Upper lobe of left lung (tissue), 6 donors: ENCODE results near the gene PDE4B. TPM values are rescaled to one million over a fixed set of nuclear protein-coding genes. Genes with fewer than 3 reads are reported as not detected.

Experiments used
- ATAC-seq, 2 donors: fragments of 200-7000 bp; cut with Tn5 transposase; one replicate each; pipeline ENCODE4 v1.9.1; 2022; ENCODE audit warnings: mild to moderate bottlenecking in 2 of 2, moderate library complexity in 2 of 2; ENCODE audit not compliant: low FRiP score in 2 of 2
- DNase-seq, 2 donors: peaks; one replicate each; pipeline ENCODE4 v3.0.0-alpha.2; 2019 to 2020
- H3K27ac ChIP-seq, 4 donors: fragments of 200-600 bp; sonication (generic); one replicate each; pipeline ENCODE4 v1.5.1; 2016 to 2019
- H3K27me3 ChIP-seq, 4 donors: fragments of 200-600 bp; sonication (generic); one replicate each; pipeline ENCODE4 v1.5.1; 2017 to 2019
- H3K36me3 ChIP-seq, 4 donors: fragments of 200-600 bp; sonication (generic); one replicate each; pipeline ENCODE4 v1.5.1; 2016 to 2019
- H3K4me1 ChIP-seq, 4 donors: fragments of 200-600 bp; sonication (generic); one replicate each; pipeline ENCODE4 v1.5.1; 2018 to 2019
- H3K4me3 ChIP-seq, 4 donors: fragments of 200-600 bp; sonication (generic); one replicate each; pipeline ENCODE4 v1.5.1; 2017 to 2019; ENCODE audit warnings: mild to moderate bottlenecking in 2 of 4, moderate library complexity in 1 of 4
- H3K9me3 ChIP-seq, 4 donors: fragments of 200-600 bp; sonication (generic); one replicate each; pipeline ENCODE4 v1.5.1; 2018 to 2019
- CTCF ChIP-seq, 6 experiments: fragments of 450-650 bp in 4 of 6; fragments of 200-600 bp in 2 of 6; sonication (generic) in 2 of 6; IDR thresholded peaks; one replicate each; pipeline ENCODE4 v1.5.1; 2016 to 2019; ENCODE audit warnings: antibody characterized with exemption in 6 of 6
- EP300 ChIP-seq, 4 donors: sonication (generic); formaldehyde crosslinking; IDR thresholded peaks; one replicate each; pipeline ENCODE4 v1.5.1; 2017; ENCODE audit warnings: antibody characterized with exemption in 4 of 4, control low read depth in 2 of 4
- POLR2A ChIP-seq, 4 donors: fragments of 450-650 bp; IDR thresholded peaks; one replicate each; pipeline ENCODE4 v1.5.1; 2016 to 2017; ENCODE audit warnings: antibody characterized with exemption in 4 of 4, mild to moderate bottlenecking in 2 of 4
- POLR2AphosphoS5 ChIP-seq, 2 donors: sonication (generic); formaldehyde crosslinking; IDR thresholded peaks; one replicate each; pipeline ENCODE4 v1.5.1; 2017; ENCODE audit warnings: antibody characterized with exemption in 2 of 2
- WGBS, 2 donors: methylation state at CpG; one replicate each; pipeline ENCODE4 v1.1.5; 2017 to 2018; 5-methylcytosine and 5-hydroxymethylcytosine counted together
- total RNA-seq, 6 donors: library from RNA; depleted of rRNA in 4 of 6; stranded (reverse); fragments of >200 nt in 4 of 6; gene quantifications; one replicate each; pipeline versions ENCODE4 v1.1.0 to v1.2.1, GENCODE V29; 2016 to 2021
- donor health status: DM: no; HTN: no; CAD: no; lungs with moderate emphysema.
- donor health status: DM: no; HTN: yes; CAD: no; lungs with severe emphysema.

PDE4B gene
- total RNA-seq, 6 donors from 2014 or later, result 8.1 to 61.6 (median 15.9) TPM

- 60 to 79% methylated on average over 3 of the region's 3 CpGs for WGBS, 2 donors
- Histone ChIP-seq H3K27me3 (no peaks in the 10 kb centered on the region), H3K27ac (peak overlapping the region in 3 of 4 donors; percentile 16 to 68 (median 62)), H3K36me3 (no peaks in the 10 kb centered on the region), H3K9me3 (no peaks in the 10 kb centered on the region), H3K4me1 (peaks cover 51 to 71% (median 59%) of the 10 kb centered on the region in 4 donors), H3K4me3 (no peak overlapping the region)
- ATAC-seq, result no peak
- TF ChIP-seq EP300 (IDR thresholded peaks at IDR 0.05), result no peak
- no peak for TF ChIP-seq CTCF (IDR thresholded peaks at IDR 0.05)
- no peak for TF ChIP-seq POLR2A (IDR thresholded peaks at IDR 0.05)
- no peak for TF ChIP-seq POLR2AphosphoS5 (IDR thresholded peaks at IDR 0.05)
- no peak for DNase-seq
Observed at GRCh38 chr1:66276218-66276617, 483.5 kb downstream of the PDE4B start.

- TF ChIP-seq EP300 (IDR thresholded peaks at IDR 0.05) (no peak), POLR2A (IDR thresholded peaks at IDR 0.05) (peak in 1 of 4 donors; percentile 23)
- H3K4me3 ChIP-seq, result no peak overlapping the region
- H3K4me1 ChIP-seq, result peaks cover 34 to 65% (median 55%) of the 10 kb centered on the region in 4 donors
- 53 to 54% methylated on average over 7 of the region's 7 CpGs for WGBS, 2 donors
- ATAC-seq (peak in 1 of 2 donors; percentile 75), DNase-seq (no peak)
- H3K27me3 ChIP-seq, result no peaks in the 10 kb centered on the region
- H3K9me3 ChIP-seq, result no peaks in the 10 kb centered on the region
- no peaks in the 10 kb centered on the region for H3K36me3 ChIP-seq
- peak overlapping the region; percentile 5 to 63 (median 58) for H3K27ac ChIP-seq
Observed at GRCh38 chr1:66278260-66279021, 485.7 kb downstream of the PDE4B start.

- no peaks in the 10 kb centered on the region for H3K9me3 ChIP-seq
- H3K27ac ChIP-seq, result peak overlapping the region; percentile 22 to 69 (median 50)
- TF ChIP-seq POLR2AphosphoS5 (IDR thresholded peaks at IDR 0.05) (no peak), POLR2A (IDR thresholded peaks at IDR 0.05) (no peak), EP300 (IDR thresholded peaks at IDR 0.05) (no peak), CTCF (IDR thresholded peaks at IDR 0.05) (no peak)
- H3K4me3 ChIP-seq, result no peak overlapping the region
- WGBS, 2 donors, result 87 to 95% methylated on average over 3 of the region's 3 CpGs
- DNase-seq (no peak), ATAC-seq (no peak)
- H3K36me3 ChIP-seq, result no peaks in the 10 kb centered on the region
- no peaks in the 10 kb centered on the region for H3K27me3 ChIP-seq
- peaks cover 12 to 43% (median 31%) of the 10 kb centered on the region in 4 donors for H3K4me1 ChIP-seq
Observed at GRCh38 chr1:66281808-66282207, 489.1 kb downstream of the PDE4B start.

- no peaks in the 10 kb centered on the region for H3K27me3 ChIP-seq
- peak overlapping the region; percentile 22 to 69 (median 50) for H3K27ac ChIP-seq
- no peaks in the 10 kb centered on the region for H3K9me3 ChIP-seq
- H3K4me3 ChIP-seq, result no peak overlapping the region
- ATAC-seq, result peak; percentile 37 to 83
- H3K4me1 ChIP-seq, result peaks cover 12 to 43% (median 31%) of the 10 kb centered on the region in 4 donors
- TF ChIP-seq CTCF (IDR thresholded peaks at IDR 0.05) (peak in 1 of 6 experiments; percentile 12), POLR2AphosphoS5 (IDR thresholded peaks at IDR 0.05) (no peak)
- H3K36me3 ChIP-seq, result no peaks in the 10 kb centered on the region
- WGBS, 2 donors, result 35 to 46% methylated on average over 2 of the region's 2 CpGs
- DNase-seq, result peak in 1 of 2 donors; percentile 38
Observed at GRCh38 chr1:66282343-66282852, 489.7 kb downstream of the PDE4B start.

GRCh38 chr1:66282891-66283621 lies 490.4 kb downstream of the PDE4B start:
- DNase-seq (no peak), ATAC-seq (peak; percentile 21 to 31)
- Histone ChIP-seq H3K36me3 (no peaks in the 10 kb centered on the region), H3K27me3 (no peaks in the 10 kb centered on the region), H3K4me3 (no peak overlapping the region), H3K4me1 (peaks cover 12 to 38% (median 27%) of the 10 kb centered on the region in 4 donors), H3K9me3 (no peaks in the 10 kb centered on the region), H3K27ac (peak overlapping the region; percentile 22 to 69 (median 50))
- TF ChIP-seq POLR2AphosphoS5 (IDR thresholded peaks at IDR 0.05), result no peak
- peak in 1 of 4 donors; percentile 29 for TF ChIP-seq EP300 (IDR thresholded peaks at IDR 0.05)
- no peak for TF ChIP-seq CTCF (IDR thresholded peaks at IDR 0.05)
- 81 to 82% methylated on average over 3 of the region's 3 CpGs for WGBS, 2 donors
